Stimulated activated CD4-positive, alpha-beta T cell treated with anti-CD3 and anti-CD28 coated beads, Interleukin-15, amount 100 ng/mL, for 24 hours (primary cell): Measurements from ENCODE around the gene MRPL47.
A peak's percentile ranks its signal among the peaks of the same experiment; 100 is the strongest.
"Not testable (repeated sequence)": the region's sequence is repeated elsewhere in the genome, so short reads cannot be mapped to it uniquely, and the experiment has no call there.

Source experiments
- DNase-seq: peaks from one replicate; pipeline ENCODE4 v3.0.0-alpha.2; 2020

Gene MRPL47

DNA sequence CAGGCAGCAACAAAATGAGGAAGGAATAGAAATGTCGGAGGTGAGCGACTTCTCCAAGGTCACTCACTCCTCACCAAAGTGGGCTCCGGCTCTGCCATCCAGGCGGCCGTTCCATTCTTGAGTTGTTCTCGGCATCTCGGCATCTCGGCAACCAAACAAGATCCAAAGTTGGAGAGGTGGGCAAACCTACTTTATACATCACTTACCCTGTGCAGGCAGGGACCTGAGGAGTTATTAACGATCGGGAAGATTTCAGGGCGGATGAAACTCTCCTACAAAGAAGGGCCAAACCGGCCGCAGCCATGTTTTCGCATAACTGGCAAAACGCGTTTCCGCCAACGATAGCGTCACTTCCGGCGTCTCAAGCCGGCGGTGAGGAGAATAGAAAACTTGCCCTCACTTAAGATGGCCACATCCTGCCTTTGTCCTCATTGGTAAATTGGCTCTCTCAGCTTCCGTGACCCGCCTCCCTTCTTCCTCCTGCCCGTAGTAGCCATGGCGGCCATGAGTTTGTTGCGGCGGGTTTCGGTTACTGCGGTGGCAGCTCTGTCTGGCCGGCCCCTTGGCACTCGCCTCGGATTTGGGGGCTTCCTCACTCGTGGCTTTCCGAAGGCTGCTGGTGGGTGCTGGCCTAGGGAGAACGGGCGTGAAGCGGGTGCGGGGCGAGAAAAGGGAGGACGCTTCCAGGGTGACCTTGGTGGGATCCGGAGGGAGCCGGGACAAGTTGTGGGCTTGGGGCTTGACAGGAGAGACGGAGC, at the start of gene MRPL47, which contains the start of gene NDUFB5:
Gene MRPL47 (minus strand): TSS at position 318 of the 758 bp plus-strand sequence. CDS start 14 bp downstream, at position 304.
Gene NDUFB5 (plus strand): TSS at position 474 of the 758 bp plus-strand sequence. CDS start 22 bp downstream, at position 496.
- peak; percentile 94 for DNase-seq

DNA sequence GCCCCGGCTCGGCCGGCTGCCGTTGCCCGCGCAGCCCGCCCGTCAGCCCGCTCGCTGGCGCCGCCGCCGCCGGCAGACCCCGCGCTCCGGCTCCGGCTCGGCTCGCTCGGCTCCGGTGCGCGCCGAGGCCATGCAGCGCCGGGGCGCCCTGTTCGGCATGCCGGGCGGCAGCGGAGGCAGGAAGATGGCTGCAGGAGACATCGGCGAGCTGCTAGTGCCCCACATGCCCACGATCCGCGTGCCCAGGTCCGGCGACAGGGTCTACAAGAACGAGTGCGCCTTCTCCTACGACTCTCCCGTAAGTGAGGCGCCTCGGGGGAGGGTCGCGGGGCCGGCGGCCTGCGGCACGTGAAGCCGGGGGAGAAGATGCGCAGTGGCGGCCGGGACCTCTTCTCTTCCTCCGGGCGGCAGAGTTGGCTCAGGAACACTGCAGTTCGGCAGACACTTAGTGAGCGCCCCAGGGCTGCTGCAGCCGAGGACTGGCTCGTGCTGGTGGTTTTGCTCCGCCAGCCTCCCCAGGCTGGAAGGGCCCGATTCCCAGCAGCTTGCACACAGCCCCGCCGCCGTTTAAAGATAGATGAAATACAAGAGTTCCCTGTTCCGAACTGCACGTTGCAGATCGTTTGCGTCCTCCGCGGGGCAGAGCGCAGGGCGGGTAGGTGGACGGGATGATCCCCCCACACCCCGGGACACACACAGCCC, 48.8 kb upstream of the MRPL47 start:
- DNase-seq: peak; percentile 76

GRCh38 chr3:179652447-179653095, 48.1 kb upstream of the MRPL47 start, which contains the start of gene USP13:
Gene USP13 (plus strand): TSS chr3:179653040. CDS start chr3:179653226, 186 bp downstream.
- peak; percentile 71 for DNase-seq

DNA sequence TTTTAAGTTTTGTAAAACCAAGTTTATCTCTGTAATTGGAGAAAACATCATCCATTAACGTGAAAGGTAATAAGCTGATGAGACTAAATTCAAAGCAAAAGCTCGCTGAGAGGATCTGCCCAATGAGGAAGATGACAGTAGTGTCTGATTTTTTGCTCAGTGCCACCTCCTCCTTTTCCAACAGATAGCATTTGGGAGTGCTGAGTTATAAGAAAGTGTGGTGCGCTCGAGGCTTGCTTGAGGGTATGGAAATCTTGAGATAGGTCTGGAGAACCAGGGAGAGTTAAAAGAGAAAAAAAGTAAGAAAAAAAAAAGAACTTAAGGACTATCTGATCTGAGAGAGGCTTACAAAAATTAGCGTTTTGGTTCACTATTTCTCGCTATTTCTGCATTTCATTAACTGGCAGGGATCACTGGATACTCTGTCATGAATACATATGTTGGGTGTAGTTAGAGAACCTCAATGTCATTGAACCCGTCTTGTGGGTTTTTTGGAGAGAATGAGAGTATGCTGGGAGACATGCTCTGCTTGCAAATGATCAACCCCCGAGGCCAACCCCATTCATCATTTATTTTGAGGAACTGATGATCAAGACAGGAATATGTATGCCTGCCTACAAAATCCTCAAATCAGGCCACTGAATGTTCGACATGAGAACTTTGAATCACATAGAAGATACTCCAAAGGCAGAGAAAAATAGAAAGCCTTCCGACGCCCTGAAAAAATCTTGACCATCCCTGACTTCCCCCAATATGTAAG, 47.4 kb upstream of the MRPL47 start:
- DNase-seq: no peak

DNA sequence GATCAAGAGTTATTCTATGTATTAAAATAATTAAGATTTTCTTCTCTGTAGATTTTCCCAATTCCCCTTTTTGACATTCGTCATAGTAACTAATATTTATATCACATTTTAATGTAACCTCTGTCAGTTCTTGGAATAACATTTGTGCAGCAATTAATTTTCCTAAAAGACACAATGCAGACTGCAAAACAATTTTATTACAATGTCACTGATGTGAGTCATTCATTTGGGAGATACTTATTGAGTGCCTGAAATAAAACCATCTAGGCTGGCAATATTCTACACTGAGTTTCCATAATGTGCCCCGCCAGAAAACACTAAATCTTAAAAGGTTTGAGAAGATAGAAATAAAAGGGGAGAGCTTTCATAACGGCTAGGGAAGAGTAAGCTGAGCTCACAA, 41.7 kb upstream of the MRPL47 start:
- no peak for DNase-seq

- not testable (repeated sequence) for DNase-seq
Measured at GRCh38 chr3:179643837-179644236, 39.4 kb upstream of the MRPL47 start.

GRCh38 chr3:179642871-179643270, 38.4 kb upstream of the MRPL47 start:
- no peak for DNase-seq

DNA sequence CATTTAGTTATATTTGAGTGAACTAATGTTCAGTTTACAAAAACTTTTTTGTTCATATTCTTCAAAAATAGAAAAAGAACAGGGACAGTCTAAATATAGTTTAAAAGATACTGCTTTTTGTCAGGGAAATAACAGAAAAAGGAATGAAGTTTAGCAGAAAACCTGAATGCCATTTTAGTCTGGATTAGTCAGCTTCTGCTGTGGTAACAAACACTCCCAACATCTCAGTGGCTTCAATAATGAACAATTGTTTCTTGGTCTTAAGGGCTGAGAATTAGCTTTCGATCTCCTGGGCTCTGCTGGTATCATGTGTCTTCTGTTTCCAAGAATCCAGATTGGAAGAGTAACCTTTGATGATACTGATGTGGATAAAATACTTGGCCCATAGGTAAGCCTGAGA, 36.0 kb upstream of the MRPL47 start:
- DNase-seq: no peak

- DNase-seq: no peak
Measured at GRCh38 chr3:179630753-179631451, 26.5 kb upstream of the MRPL47 start.

GRCh38 chr3:179624451-179624850, 20.0 kb upstream of the MRPL47 start:
- no peak for DNase-seq

GRCh38 chr3:179622023-179622422, 17.6 kb upstream of the MRPL47 start:
- DNase-seq: no peak

DNA sequence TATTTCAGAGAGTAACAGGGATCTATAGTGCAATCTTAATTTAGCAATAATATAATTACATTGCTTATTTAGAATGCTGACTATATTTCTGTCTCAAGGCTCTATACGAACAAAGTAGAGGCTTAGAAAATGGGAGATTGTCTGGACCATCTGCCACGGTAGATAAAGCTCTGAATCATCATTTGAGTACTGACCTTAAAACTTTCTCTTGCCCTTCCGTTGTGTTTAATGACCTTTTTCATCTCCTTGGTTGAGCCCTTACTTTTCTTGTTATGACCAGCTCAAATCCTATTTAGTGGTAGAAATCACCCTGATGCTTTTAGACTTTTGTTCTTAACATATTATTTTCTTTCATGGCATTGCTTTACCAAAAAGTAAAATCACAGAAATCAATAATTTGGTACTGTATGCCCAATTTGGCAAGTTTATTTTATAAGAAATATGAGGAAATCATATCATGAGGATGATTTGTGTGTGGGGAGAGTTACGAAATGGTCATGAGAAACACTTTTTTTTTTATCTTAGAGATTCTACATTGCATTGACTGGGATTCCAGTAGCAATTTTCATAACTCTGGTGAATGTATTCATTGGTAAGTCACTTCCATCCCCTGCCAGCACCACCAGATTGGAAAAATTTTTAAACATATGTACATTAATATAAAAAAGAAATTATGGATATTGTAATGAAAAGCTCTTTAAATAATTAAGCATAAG, 11.2 kb upstream of the MRPL47 start:
- DNase-seq: no peak

DNA sequence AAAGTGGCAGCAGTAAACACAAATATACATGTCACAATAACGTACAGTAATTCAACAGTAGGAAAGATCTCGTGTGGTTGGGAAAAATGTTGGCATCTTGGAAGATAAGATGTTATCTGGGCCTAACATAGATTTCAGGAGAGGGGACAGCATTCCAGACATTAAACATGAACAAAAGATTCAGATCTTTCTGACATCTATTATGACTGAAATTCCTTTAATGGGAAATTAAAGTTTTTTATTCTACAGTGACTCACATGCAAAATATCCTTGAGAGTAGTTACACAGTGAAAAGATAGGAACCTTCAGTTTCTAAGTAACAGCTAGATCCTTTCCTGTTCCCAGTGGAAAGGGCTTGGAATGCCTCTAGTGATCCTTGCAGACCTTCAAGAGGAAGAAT, 9.4 kb upstream of the MRPL47 start:
- no peak for DNase-seq

GRCh38 chr3:179610066-179610465, 5.6 kb upstream of the MRPL47 start:
- no peak for DNase-seq

DNA sequence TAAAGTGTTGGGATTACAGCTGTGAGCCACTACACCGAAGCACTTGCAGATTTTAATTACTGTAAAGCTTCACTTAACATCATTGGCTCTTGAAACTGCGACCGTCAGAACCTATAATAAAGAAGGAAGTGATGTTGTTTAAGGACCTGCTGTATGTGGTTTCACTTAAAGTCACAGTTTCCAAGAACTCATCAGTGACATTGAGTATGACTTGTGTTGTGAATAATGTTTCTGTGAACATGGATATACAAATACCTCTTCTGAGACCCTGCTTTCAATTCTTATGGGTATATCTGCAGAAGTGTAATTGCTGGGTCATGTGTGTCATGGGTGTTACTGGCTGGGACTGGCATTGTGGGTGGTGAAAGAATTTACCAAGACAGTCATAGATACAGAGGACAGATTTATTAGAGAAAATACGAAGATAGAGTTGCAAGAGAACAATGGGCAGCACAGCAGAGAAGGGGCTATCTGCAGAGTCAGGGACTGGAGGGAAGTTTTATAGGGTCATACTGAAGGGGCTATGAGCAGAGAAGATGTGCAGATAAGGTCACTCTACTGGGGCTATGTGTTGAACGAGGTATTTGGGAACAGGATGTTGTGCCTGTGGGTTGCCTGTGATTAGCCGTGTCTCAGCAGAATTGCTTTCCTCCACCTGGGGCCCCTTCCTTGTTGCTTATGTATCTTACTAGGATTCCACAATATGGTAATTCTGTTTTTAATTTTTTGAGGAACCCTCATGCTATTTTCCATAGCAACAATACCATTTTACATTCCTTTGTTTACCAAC, 4.7 kb upstream of the MRPL47 start:
- peak; percentile 12 for DNase-seq

GRCh38 chr3:179606534-179607085, 2.2 kb upstream of the MRPL47 start:
- DNase-seq: no peak

DNA sequence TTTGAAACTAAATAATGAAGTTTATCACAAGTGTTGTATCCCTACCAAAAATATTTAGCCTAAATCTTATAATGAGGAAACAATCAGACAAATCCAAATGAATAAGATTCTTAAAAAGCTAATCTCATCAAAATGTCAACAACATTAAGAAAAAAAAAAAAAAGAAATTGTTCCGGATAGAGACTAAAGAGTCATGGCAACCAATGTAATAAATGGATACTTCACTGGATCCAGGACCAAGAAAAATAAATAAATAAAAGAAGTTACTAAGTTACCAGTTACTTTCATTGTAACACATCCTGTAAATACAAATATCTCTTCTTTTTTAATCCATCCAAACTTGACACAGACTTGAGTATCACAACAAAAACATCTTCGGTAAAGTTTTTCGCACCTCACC, 607 bp downstream of the MRPL47 start:
- no peak for DNase-seq

DNA sequence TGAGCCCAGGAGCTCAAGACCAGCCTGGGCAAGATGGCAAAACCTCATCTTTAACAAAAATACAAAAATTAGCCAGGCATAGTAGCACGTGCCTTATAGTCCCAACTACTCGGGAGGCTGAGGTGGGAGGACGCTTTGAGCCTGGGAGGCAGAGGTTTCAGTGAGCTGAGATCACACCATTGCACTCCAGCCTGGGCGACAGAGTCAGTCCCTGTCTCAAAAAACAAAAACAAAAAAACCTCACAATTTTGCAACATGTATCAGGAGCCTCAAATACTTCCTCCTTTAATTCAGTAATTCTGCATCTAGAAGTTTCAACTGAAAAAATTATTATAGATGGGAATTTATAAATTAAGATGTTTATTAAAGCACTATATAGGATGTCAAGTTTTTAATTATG, 1.1 kb downstream of the MRPL47 start:
- no peak for DNase-seq

GRCh38 chr3:179599531-179599930, 4.9 kb downstream of the MRPL47 start:
- no peak for DNase-seq

DNA sequence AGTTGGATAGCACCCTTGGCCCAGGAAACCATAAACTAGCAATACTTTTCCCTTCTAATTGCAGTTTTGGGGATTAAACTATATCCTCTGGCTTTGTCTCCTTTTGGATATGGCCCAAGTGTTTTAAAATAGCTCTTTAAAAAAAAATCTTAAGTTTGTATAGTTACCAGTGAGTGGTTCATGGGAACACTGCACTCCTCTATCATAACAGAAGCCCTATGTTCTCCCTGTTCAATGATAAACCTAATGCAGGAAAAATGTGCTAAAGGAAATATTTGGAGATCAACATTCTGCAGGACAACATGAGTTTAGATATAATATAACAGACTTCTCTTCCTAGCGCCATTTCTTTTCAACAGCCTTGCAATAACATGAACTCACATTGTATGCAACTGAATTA, 13.1 kb downstream of the MRPL47 start:
- no peak for DNase-seq
